PFSK-1 (cell line): Measurements from ENCODE around the gene UNC45A.

ENCODE experiments used
- FOXP2 ChIP-seq: optimal IDR thresholded peaks from 2 replicates; pipeline ENCODE3; 2011; ENCODE audit warnings: borderline replicate concordance, control low read depth, inconsistent platforms; ENCODE audit not compliant: insufficient read depth; ENCODE audit errors: extremely low read length, extremely low read depth
- POLR2AphosphoS5 ChIP-seq: IDR thresholded peaks from 2 replicates; pipeline ENCODE4 v1.6.1; 2012; ENCODE audit warnings: low read depth, mild to moderate bottlenecking, control low read depth, low read length, moderate library complexity
- REST ChIP-seq, 2 experiments: IDR thresholded peaks; 2 replicates each; pipeline versions ENCODE4 v1.6.1 to v1.8.0; 2011 to 2012; ENCODE audit warnings: low read depth in 2 of 2, low read length in 2 of 2, control low read depth in 1 of 2, inconsistent platforms in 1 of 2, mild to moderate bottlenecking in 1 of 2, moderate library complexity in 1 of 2; ENCODE audit not compliant: insufficient read depth in 1 of 2
- SIN3A ChIP-seq: IDR thresholded peaks from 2 replicates; pipeline ENCODE4 v1.6.1; 2012; ENCODE audit warnings: mild to moderate bottlenecking, low read length, moderate library complexity, borderline replicate concordance; ENCODE audit not compliant: insufficient read depth
- TAF1 ChIP-seq: IDR thresholded peaks from 2 replicates; pipeline ENCODE4 v1.6.1; 2012; ENCODE audit warnings: low read length, control low read depth, borderline replicate concordance; ENCODE audit not compliant: insufficient read depth

GRCh38 chr15:90959028-90959595 lies 24.0 kb downstream of the UNC45A start:
- TF ChIP-seq POLR2AphosphoS5 (no peak), FOXP2 (no peak), REST (IDR thresholded peaks at IDR 0.05; ENCODE audit: insufficient read depth in 1 of 2, low read depth in 2 of 2, low read length in 2 of 2) (no peak), TAF1 (no peak), SIN3A (no peak)
